ENCODE results near the gene TPM3.
"Not testable (repeated sequence)": the region's sequence is repeated elsewhere in the genome, so short reads cannot be mapped to it uniquely, and the experiment has no call there.

TPM3 gene

DNA sequence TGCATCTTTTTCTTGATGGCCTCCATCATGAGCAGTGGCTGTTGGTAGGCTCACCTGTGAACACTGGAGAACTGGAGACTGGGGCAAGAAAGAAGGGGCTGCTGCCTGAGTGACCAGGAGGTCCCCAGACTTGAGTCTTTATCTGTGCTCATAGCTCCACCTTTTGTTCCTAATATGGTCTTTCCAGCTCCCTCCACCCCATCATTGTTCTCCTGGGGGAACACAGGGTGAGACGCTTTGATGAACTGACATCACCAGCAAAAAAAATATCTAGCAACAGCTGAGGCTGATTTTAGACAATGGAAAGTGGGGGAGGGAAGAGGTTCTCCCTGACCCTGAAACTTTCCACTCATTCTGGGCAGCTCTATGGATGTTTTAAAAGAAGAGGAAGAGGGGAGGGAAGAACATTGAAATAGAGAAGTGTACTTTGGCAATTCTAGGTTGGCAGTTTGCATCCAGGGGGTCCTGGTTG lies at the start of gene TPM3:
Gene TPM3 (minus strand): TSS at position 111 of the 472 bp plus-strand sequence. CDS start 82 bp downstream, at position 29.
- no peaks in the 10 kb centered on the region for H3K9me3 Mint-ChIP-seq

DNA sequence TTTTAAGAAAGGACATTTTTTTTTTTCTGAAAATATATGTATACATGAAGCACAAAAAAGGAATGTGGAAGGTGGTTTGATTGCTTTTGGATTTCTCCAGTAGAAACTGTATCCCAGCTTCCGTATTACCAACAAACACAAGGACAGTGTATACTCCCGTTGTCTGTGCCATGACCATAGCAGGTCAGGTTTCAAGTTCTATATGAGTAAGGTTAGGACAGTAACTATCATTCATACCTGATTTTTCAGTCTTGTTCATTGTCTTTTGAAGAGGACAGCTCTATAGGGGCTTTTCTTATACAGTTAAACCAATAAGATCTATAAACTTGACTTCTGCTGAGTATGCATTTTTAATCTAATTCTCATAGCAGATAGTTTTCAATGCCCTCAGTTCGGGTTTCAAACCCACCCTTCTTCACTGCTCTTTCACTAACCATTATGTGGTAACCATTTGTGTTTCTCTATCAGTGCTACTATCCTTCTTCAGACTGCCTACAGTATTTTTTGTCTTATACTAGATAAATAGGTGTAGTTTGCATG lies 48.5 kb upstream of the TPM3 start:
- ATAC-seq (ENCODE audit: low read depth) (no peak), DNase-seq (ENCODE audit: low spot score in 2 of 2) (no peak)
- H3K36me3 Mint-ChIP-seq = peaks cover 51% of the 10 kb centered on the region
- H3K4me1 Mint-ChIP-seq = peaks cover 5% of the 10 kb centered on the region
- H3K27ac Mint-ChIP-seq = no peak overlapping the region
- no peak overlapping the region for H3K4me3 Mint-ChIP-seq
- H3K27me3 Mint-ChIP-seq = no peaks in the 10 kb centered on the region
- no peaks in the 10 kb centered on the region for H3K9me3 Mint-ChIP-seq

More for the DNA sequence above, at the start of gene TPM3:
- Mint-ChIP-seq H3K36me3 (no peaks in the 10 kb centered on the region), H3K4me3 (no peak within 1 kb of the TSS), H3K27me3 (peaks cover 24% of the 10 kb centered on the region), H3K27ac (no peak within 1 kb of the TSS), H3K4me1 (no peaks in the 10 kb centered on the region)
- DNase-seq (ENCODE audit: low spot score in 2 of 2) (no peak), ATAC-seq (ENCODE audit: low read depth) (no peak)

DNA sequence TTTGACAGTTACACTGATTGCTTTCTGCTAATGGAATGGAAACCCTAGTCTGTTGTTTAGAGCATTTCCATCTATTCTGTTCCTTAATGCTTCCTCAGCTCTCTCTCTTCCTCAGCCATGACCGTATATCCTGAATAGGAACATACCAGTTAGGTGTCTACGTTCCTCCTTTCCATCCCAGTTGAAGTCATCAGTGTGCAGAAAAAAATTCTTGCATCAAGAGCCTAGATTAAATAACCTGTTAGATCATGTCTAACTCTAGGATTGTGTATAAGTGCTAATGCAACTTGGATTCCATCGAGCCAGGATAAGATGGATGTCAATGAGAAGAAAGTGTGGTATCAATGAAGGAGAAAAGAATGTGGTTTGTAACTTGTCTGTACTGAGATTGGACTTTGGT lies 47.6 kb upstream of the TPM3 start:
- Mint-ChIP-seq H3K27me3 (no peaks in the 10 kb centered on the region), H3K4me3 (no peak overlapping the region), H3K27ac (no peak overlapping the region), H3K4me1 (peaks cover 5% of the 10 kb centered on the region), H3K9me3 (no peaks in the 10 kb centered on the region), H3K36me3 (peaks cover 54% of the 10 kb centered on the region)
- ATAC-seq (ENCODE audit: low read depth) (no peak), DNase-seq (ENCODE audit: low spot score in 2 of 2) (no peak)

DNA sequence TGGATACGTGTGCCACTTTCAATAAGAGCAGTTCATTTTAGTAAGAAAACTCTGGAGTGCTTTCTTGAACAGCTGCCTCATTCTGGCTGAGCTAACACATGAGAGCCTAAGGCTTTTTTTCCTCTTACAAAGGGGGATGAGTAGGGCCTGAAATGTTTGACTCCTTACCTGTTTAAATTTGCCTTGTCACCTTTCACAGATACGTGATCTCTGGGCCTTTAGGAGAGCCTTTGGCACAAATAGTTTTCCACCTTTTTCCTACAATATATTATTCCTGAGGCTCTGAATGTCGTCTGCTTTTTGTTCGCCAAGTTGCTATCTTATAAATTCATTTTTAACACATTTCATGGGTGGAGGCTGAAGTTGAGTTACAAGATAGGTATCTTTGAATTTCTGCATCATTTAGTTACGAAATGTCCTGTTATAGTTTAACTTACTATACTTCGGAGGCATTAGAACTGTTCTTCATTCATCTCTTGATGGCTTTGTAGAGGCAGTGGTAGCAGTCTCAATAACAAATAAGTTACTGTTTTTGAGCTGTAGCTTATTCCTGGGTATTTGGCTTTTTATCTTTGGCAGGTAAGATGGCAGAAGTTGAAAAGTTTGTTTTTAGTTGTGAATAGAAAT lies 46.1 kb upstream of the TPM3 start:
- Mint-ChIP-seq H3K27me3 (no peaks in the 10 kb centered on the region), H3K9me3 (no peaks in the 10 kb centered on the region), H3K27ac (no peak overlapping the region), H3K4me3 (no peak overlapping the region), H3K4me1 (peaks cover 8% of the 10 kb centered on the region), H3K36me3 (peaks cover 50% of the 10 kb centered on the region)
- DNase-seq (ENCODE audit: low spot score in 2 of 2) (no peak), ATAC-seq (ENCODE audit: low read depth) (no peak)

DNA sequence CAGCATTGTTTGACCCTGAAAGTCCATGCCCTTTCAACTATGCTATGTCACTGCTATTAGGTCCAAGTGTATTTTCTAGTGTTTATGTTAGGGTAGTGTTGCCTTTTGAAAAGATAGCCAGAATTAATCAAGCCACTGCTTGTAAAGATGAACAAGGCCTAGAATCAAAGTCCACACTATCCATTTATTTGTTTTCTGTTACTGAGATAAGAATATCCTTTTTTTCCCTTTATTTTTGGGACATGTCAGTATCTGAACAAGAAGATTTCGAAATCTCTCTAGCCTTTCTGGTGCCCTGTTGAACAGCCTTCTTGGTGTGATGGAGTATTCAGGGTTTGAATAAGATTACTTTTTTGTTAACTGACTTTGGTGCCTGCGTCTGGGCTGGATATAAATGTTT lies 45.5 kb upstream of the TPM3 start:
- ATAC-seq (ENCODE audit: low read depth) = no peak
- DNase-seq (ENCODE audit: low spot score in 2 of 2) = no peak
- Mint-ChIP-seq H3K27me3 (no peaks in the 10 kb centered on the region), H3K9me3 (no peaks in the 10 kb centered on the region), H3K36me3 (peaks cover 45% of the 10 kb centered on the region), H3K27ac (no peak overlapping the region), H3K4me1 (peaks cover 8% of the 10 kb centered on the region), H3K4me3 (no peak overlapping the region)

DNA sequence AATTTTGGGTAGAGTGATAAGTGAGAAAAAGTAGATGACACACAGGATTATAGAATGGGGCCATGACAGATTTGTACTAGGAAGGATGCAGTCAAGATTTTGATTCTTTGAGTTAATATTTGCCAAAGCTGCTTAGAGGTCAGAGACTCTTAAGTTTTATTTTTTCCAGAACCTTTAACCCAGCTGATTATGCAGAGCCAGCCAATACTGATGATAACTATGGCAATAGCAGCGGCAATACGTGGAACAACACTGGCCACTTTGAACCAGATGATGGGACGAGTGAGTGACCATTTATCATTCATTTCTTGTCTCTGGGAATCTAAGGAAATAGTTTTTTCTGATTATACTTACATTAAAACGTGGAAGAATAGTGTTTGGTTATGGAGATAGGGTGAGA lies 45.0 kb upstream of the TPM3 start:
- peak overlapping the region; percentile 24 for H3K27ac Mint-ChIP-seq

DNA sequence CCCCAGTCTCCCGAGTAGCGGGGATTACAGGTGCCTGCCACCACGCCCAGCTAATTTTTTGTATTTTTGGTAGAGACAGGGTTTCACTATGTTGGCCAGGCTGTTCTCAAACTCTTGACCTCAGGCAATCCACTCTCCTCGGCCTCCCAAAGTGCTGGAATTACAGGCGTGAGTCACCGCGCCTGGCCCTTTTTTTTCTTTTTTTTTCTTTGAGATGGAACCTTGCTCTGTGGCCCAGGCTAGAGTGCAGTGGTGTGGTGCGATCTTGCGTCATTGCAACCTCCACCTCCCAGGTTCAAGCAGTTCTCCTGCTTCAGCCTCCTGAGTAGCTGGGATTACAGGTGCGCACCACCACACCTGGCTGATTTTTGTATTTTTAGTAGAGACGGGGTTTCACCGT lies 41.2 kb upstream of the TPM3 start:
- Mint-ChIP-seq H3K36me3 (peaks cover 31% of the 10 kb centered on the region), H3K27ac (peak overlapping the region; percentile 31)
- H3K4me3 Mint-ChIP-seq; H3K9me3 Mint-ChIP-seq; DNase-seq (ENCODE audit: low spot score in 2 of 2); ATAC-seq (ENCODE audit: low read depth); H3K4me1 Mint-ChIP-seq; H3K27me3 Mint-ChIP-seq: not testable (repeated sequence)

More for the DNA sequence above, 45.0 kb upstream of the TPM3 start:
- no peak overlapping the region for H3K4me3 Mint-ChIP-seq
- peaks cover 42% of the 10 kb centered on the region for H3K36me3 Mint-ChIP-seq
- ATAC-seq (ENCODE audit: low read depth) = no peak
- DNase-seq (ENCODE audit: low spot score in 2 of 2) = no peak
- H3K4me1 Mint-ChIP-seq = peaks cover 8% of the 10 kb centered on the region
- no peaks in the 10 kb centered on the region for H3K27me3 Mint-ChIP-seq
- no peaks in the 10 kb centered on the region for H3K9me3 Mint-ChIP-seq

DNA sequence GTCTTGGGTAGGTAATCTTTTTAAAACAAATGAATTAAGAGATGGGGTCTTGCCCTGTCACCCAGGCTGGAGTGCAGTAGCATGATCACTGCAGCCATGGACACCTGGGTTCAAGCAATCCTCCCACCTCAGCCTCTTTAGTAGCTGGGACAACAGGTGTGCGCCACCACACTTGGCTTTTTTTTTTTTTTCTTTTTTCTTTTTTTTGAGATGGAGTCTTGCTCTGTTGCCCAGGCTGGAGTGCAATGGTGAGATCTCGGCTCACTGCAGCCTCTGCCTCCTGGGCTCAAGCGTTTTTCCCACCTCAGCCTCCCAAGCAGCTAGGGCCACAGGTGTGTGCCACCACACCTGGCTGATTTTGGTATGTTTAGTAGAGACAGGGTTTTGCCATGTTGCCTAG lies 39.2 kb upstream of the TPM3 start:
- DNase-seq (ENCODE audit: low spot score in 2 of 2); H3K4me3 Mint-ChIP-seq; H3K9me3 Mint-ChIP-seq; H3K4me1 Mint-ChIP-seq; ATAC-seq (ENCODE audit: low read depth); H3K27me3 Mint-ChIP-seq; H3K27ac Mint-ChIP-seq: not testable (repeated sequence)
- H3K36me3 Mint-ChIP-seq = peaks cover 25% of the 10 kb centered on the region

DNA sequence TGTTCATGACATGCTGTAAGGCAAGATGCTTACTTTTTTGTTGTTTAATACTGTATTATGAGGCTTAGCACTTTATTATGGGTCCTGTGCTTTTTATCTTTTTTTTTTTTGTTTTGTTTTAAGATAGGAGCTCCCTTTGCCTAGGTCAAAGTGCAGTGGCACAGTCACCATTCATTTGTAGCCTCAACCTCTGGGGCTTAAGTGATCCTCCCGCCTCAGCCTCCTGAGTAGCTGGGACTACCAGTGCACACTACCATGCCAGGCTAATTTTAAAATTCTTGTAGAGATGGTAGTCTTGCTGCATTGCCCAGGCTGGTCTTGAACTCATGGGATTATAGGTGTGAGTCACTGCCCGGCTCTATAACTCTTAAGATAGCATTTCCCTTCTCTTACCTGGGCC lies 33.5 kb upstream of the TPM3 start:
- H3K4me1 Mint-ChIP-seq = peaks cover 40% of the 10 kb centered on the region
- no peak overlapping the region for H3K4me3 Mint-ChIP-seq
- no peaks in the 10 kb centered on the region for H3K9me3 Mint-ChIP-seq
- H3K36me3 Mint-ChIP-seq = peaks cover 18% of the 10 kb centered on the region
- no peaks in the 10 kb centered on the region for H3K27me3 Mint-ChIP-seq
- H3K27ac Mint-ChIP-seq = peak overlapping the region; percentile 31
- no peak for DNase-seq (ENCODE audit: low spot score in 2 of 2)
- ATAC-seq (ENCODE audit: low read depth) = no peak

DNA sequence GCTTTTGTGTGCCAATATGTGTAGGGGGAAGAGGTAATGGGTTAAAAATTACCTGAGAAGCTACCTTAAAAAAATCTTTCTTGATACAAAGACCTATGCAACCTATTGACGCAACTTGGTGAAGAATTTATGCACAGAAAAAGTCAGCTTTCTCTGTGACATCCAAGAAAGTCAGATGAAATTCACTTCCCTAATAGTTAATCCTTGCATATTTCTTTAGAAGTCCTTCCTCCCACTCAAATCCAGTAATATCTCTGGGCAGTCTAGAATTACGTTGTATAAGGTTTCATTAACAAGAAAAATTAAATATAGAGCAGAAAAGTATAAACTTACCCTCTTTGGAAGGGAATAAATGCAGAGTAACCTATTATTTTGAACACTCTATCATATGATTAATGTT lies 31.7 kb upstream of the TPM3 start:
- peak overlapping the region; percentile 95 for H3K27ac Mint-ChIP-seq
- no peak overlapping the region for H3K4me3 Mint-ChIP-seq
- no peaks in the 10 kb centered on the region for H3K9me3 Mint-ChIP-seq
- ATAC-seq (ENCODE audit: low read depth) (no peak), DNase-seq (ENCODE audit: low spot score in 2 of 2) (no peak)
- no peaks in the 10 kb centered on the region for H3K27me3 Mint-ChIP-seq
- peaks cover 21% of the 10 kb centered on the region for H3K36me3 Mint-ChIP-seq
- H3K4me1 Mint-ChIP-seq = peaks cover 50% of the 10 kb centered on the region

DNA sequence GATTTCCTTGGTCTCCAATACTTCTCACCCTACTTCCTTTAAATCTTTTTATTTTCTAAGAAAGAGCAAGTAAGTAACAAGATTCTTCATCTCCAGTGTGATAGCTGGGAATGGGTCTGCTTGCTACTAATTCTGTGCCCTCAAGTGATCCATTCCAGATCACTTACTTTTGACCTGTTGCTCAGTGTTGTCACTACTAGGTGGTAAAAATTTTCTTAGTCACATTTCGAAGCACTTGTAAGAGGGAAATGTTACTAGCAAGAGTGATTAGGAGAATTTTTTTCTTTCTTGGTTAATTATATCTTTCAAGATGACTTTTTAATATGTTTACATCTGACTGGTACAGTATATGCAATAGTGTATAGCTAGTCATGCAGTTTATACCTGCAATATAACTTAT lies 31.0 kb upstream of the TPM3 start:
- Mint-ChIP-seq H3K9me3 (no peaks in the 10 kb centered on the region), H3K27me3 (no peaks in the 10 kb centered on the region), H3K4me3 (peak overlapping the region; percentile 56), H3K27ac (peak overlapping the region; percentile 95), H3K4me1 (peaks cover 54% of the 10 kb centered on the region), H3K36me3 (peaks cover 23% of the 10 kb centered on the region)
- no peak for ATAC-seq (ENCODE audit: low read depth)
- no peak for DNase-seq (ENCODE audit: low spot score in 2 of 2)

DNA sequence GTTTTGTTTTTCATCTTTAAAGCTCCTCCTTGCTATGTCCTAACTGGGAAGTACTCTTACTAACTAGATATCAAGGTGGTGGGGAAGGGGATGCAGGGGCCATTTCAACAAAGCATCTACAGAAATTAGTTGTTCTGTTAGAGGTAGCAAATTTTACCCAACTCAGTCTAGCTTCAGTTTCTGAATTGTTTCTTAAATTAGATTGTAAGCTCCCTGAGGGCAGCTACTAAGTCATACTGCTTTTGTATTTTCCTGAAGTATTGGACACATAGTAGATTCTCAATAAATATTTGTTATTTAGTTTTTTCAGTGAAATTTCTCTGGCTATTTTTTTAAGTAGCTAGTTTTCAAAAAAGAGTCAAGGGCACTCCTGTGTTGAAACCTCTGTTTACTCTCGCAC lies 30.6 kb upstream of the TPM3 start:
- Mint-ChIP-seq H3K9me3 (no peaks in the 10 kb centered on the region), H3K4me3 (peak overlapping the region; percentile 90), H3K27me3 (no peaks in the 10 kb centered on the region), H3K36me3 (peaks cover 23% of the 10 kb centered on the region), H3K27ac (peak overlapping the region; percentile 95), H3K4me1 (peaks cover 54% of the 10 kb centered on the region)
- DNase-seq (ENCODE audit: low spot score in 2 of 2) = no peak
- ATAC-seq (ENCODE audit: low read depth) = no peak

DNA sequence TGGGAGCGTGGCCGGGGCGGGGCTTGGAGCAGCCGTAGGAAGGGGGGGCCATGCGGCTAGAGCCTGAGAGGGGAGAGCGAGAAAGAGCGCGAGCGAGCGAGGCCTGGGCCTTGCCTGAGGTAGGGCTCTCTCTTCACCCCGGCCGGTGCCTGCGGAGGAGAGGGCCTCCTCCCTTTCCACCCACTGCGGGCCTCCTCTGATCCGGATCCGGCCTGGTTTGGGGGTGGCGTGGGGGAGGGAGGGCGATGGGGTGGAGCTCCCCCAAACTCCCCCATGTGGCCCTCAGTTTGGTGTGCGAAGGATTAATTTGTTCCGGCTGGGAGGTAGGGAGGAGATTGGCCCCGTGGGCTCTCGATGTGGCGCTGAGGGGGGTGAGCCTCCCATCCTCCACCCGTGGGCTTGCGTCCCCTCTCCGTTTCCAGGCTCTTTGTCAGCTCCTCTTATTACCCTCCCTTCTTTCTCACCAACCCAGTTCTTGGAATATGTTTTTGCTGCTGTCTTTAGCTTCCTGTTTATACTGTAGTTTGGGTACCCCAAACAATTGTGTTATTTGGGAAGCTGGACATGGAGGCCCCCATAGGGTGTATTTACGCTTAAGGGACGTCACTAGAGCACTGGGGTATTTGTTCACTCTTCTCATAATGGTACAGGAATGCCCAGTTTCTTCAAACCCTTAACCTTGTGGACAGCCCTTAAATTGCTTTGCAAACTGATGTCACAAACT lies 29.5 kb upstream of the TPM3 start:
- Mint-ChIP-seq H3K27ac (peak overlapping the region; percentile 95), H3K36me3 (peaks cover 20% of the 10 kb centered on the region), H3K27me3 (no peaks in the 10 kb centered on the region), H3K9me3 (no peaks in the 10 kb centered on the region), H3K4me3 (peak overlapping the region; percentile 90), H3K4me1 (peaks cover 53% of the 10 kb centered on the region)
- DNase-seq (ENCODE audit: low spot score in 2 of 2) = peak; percentile 71 to 72
- peak; percentile 47 for ATAC-seq (ENCODE audit: low read depth)

DNA sequence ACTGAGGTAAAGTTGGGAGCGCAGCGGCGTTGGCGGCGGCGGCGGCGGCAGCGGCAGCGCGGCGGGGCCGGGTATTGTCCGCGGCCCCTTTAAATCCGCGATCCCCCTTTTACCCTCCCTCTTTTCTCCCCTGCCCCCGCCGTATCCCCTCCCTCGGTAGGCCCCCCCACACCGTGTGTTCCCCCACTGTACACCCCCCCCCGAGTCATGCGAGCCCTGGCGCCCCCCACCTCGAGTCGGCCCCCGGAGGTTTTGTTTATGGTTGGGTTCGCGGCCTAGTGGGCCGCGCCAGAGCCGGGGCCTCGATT lies 29.0 kb upstream of the TPM3 start:
- peak overlapping the region; percentile 95 for H3K27ac Mint-ChIP-seq
- H3K9me3 Mint-ChIP-seq = no peaks in the 10 kb centered on the region
- H3K27me3 Mint-ChIP-seq = no peaks in the 10 kb centered on the region
- DNase-seq (ENCODE audit: low spot score in 2 of 2) (no peak), ATAC-seq (ENCODE audit: low read depth) (no peak)
- peak overlapping the region; percentile 90 for H3K4me3 Mint-ChIP-seq
- peaks cover 18% of the 10 kb centered on the region for H3K36me3 Mint-ChIP-seq
- peaks cover 50% of the 10 kb centered on the region for H3K4me1 Mint-ChIP-seq
